Smooth muscle cell (in vitro differentiated cells): ENCODE data around the gene ZMYND11. TPM values are rescaled to one million over a fixed set of nuclear protein-coding genes. Genes with fewer than 3 reads are reported as not detected.

Source experiments
- DNase-seq: peaks from one replicate; lab custom pipeline; 2025; ENCODE audit not compliant: unreplicated experiment; lab: John Stamatoyannopoulos, UW
- H2AFZ ChIP-seq: fragments of 200-600 bp; sonication (generic); 2 replicates; pipeline ENCODE4 v1.6.0; 2016; ENCODE audit warnings: antibody characterized with exemption, low read depth, mild to moderate bottlenecking
- H3F3A ChIP-seq: fragments of 200-600 bp; sonication (generic); 2 replicates; pipeline ENCODE4 v1.6.0; 2017; ENCODE audit warnings: antibody characterized with exemption, low read depth
- H3K27ac ChIP-seq: fragments of 200-600 bp; sonication (generic); 2 replicates; pipeline ENCODE4 v1.5.1; 2016; ENCODE audit warnings: low read depth, mild to moderate bottlenecking
- H3K27me3 ChIP-seq: fragments of 200-600 bp; sonication (generic); 2 replicates; pipeline ENCODE4 v1.6.1; 2016; ENCODE audit warnings: low read depth, mild to moderate bottlenecking
- H3K36me3 ChIP-seq: fragments of 200-600 bp; sonication (generic); 2 replicates; pipeline ENCODE4 v1.5.1; 2016; ENCODE audit warnings: low read depth
- H3K4me1 ChIP-seq: fragments of 200-600 bp; sonication (generic); 2 replicates; pipeline ENCODE4 v1.5.1; 2016; ENCODE audit warnings: low read depth
- H3K4me2 ChIP-seq: fragments of 200-600 bp; sonication (generic); 2 replicates; pipeline ENCODE4 v1.6.0; 2016; ENCODE audit warnings: mild to moderate bottlenecking
- H3K4me3 ChIP-seq: fragments of 200-600 bp; sonication (generic); 2 replicates; pipeline ENCODE4 v1.5.1; 2016; ENCODE audit warnings: mild to moderate bottlenecking
- H3K79me2 ChIP-seq: fragments of 200-600 bp; sonication (generic); 2 replicates; pipeline ENCODE4 v1.6.0; 2016; ENCODE audit warnings: low read depth, mild to moderate bottlenecking
- H3K9ac ChIP-seq: fragments of 200-600 bp; sonication (generic); 2 replicates; pipeline ENCODE4 v1.6.0; 2016; ENCODE audit warnings: low read depth
- H3K9me3 ChIP-seq: fragments of 200-600 bp; sonication (generic); replicated peaks from 2 replicates; pipeline ENCODE4 v1.5.1; 2016; ENCODE audit warnings: low read depth
- H4K20me1 ChIP-seq: fragments of 200-600 bp; sonication (generic); 2 replicates; pipeline ENCODE4 v1.6.0; 2016; ENCODE audit warnings: low read depth
- CTCF ChIP-seq: fragments of 200-600 bp; sonication (generic); IDR thresholded peaks from 2 replicates; pipeline ENCODE4 v1.5.1; 2017; ENCODE audit warnings: borderline replicate concordance, mild to moderate bottlenecking, antibody characterized with exemption; ENCODE audit not compliant: insufficient read depth, poor library complexity, severe bottlenecking
- WGBS: methylation state at CpG from one replicate; pipeline ENCODE4 v1.1.7; 2016; ENCODE audit warnings: low lambda C conversion rate; 5-methylcytosine and 5-hydroxymethylcytosine counted together
- polyA plus RNA-seq: library from polyadenylated mRNA; unstranded; fragments of >200 nt; fragmentation: Nextera tagmentation; extraction: Ambion mirVana; gene quantifications from 2 replicates; pipeline ENCODE4 v1.2.1, GENCODE V29; 2016
- total RNA-seq: library from RNA; depleted of rRNA; stranded (reverse); fragments of >200 nt; gene quantifications from 2 replicates; pipeline ENCODE4 v1.2.3, GENCODE V29; 2014

ZMYND11 gene
- total and polyA plus RNA-seq, 2 experiments from 2014 or later: 33.7 to 66.3 TPM

- peaks cover 4% of the 10 kb centered on the region for H3K79me2 ChIP-seq
- H3K9me3 ChIP-seq: no peaks in the 10 kb centered on the region
- H3K36me3 ChIP-seq: no peaks in the 10 kb centered on the region
- DNase-seq: no peak
- no peak overlapping the region for H2AFZ ChIP-seq
- H3K9ac ChIP-seq: no peak overlapping the region
- H3K4me1 ChIP-seq: no peaks in the 10 kb centered on the region
- H3K4me3 ChIP-seq: no peak overlapping the region
- peak; percentile 43 for TF ChIP-seq CTCF
- WGBS: 81% methylated on average over 9 of the region's 9 CpGs
- no peaks in the 10 kb centered on the region for H3F3A ChIP-seq
- H3K27ac ChIP-seq: no peak overlapping the region
- H3K27me3 ChIP-seq: no peaks in the 10 kb centered on the region
- H3K4me2 ChIP-seq: no peak overlapping the region
- H4K20me1 ChIP-seq: peaks cover 31% of the 10 kb centered on the region
Measured at GRCh38 chr10:230758-231157, 95.5 kb downstream of the ZMYND11 start.

- Histone ChIP-seq H3K79me2 (peaks cover 4% of the 10 kb centered on the region), H3K9ac (no peak overlapping the region), H3K27me3 (no peaks in the 10 kb centered on the region), H3K9me3 (no peaks in the 10 kb centered on the region), H3K27ac (no peak overlapping the region), H4K20me1 (peaks cover 28% of the 10 kb centered on the region), H3K36me3 (no peaks in the 10 kb centered on the region), H2AFZ (no peak overlapping the region), H3K4me2 (no peak overlapping the region), H3F3A (no peaks in the 10 kb centered on the region), H3K4me1 (no peaks in the 10 kb centered on the region), H3K4me3 (no peak overlapping the region)
- 96% methylated on average over 3 of the region's 3 CpGs for WGBS
- DNase-seq: no peak
- no peak for TF ChIP-seq CTCF
Measured at GRCh38 chr10:232061-232460, 96.8 kb downstream of the ZMYND11 start.

- Histone ChIP-seq H3K79me2 (peaks cover 4% of the 10 kb centered on the region), H3K4me1 (no peaks in the 10 kb centered on the region), H2AFZ (no peak overlapping the region), H3K36me3 (no peaks in the 10 kb centered on the region), H3F3A (no peaks in the 10 kb centered on the region), H3K9me3 (no peaks in the 10 kb centered on the region), H3K27me3 (no peaks in the 10 kb centered on the region), H4K20me1 (peaks cover 22% of the 10 kb centered on the region), H3K9ac (no peak overlapping the region), H3K27ac (no peak overlapping the region), H3K4me3 (no peak overlapping the region), H3K4me2 (no peak overlapping the region)
- TF ChIP-seq CTCF: no peak
- no peak for DNase-seq
- WGBS: 95% methylated on average over 11 of the region's 11 CpGs
Measured at GRCh38 chr10:232878-233277, 97.6 kb downstream of the ZMYND11 start.

GRCh38 chr10:234708-235406, 99.6 kb downstream of the ZMYND11 start:
- Histone ChIP-seq H3K27ac (no peak overlapping the region), H3K4me3 (no peak overlapping the region), H3K36me3 (peaks cover 5% of the 10 kb centered on the region), H3K4me1 (no peaks in the 10 kb centered on the region), H3K79me2 (peaks cover 4% of the 10 kb centered on the region), H3F3A (no peaks in the 10 kb centered on the region), H4K20me1 (peaks cover 10% of the 10 kb centered on the region), H2AFZ (no peak overlapping the region), H3K27me3 (no peaks in the 10 kb centered on the region), H3K9me3 (no peaks in the 10 kb centered on the region), H3K9ac (no peak overlapping the region), H3K4me2 (no peak overlapping the region)
- no peak for DNase-seq
- TF ChIP-seq CTCF: no peak
- WGBS: 83% methylated on average over 9 of the region's 9 CpGs
